ENCODE measurements around the gene PDE7B.
"Not testable (repeated sequence)": the region's sequence is repeated elsewhere in the genome, so short reads cannot be mapped to it uniquely, and the experiment has no call there.

The PDE7B gene

GRCh38 chr6:136073216-136073615, 221.7 kb downstream of the PDE7B start:
- no peak for DNase-seq (ENCODE audit: low read depth)

GRCh38 chr6:136076496-136076895, 225.0 kb downstream of the PDE7B start:
- DNase-seq (ENCODE audit: low read depth), result no peak

- no peak for DNase-seq (ENCODE audit: low read depth)
Observed at GRCh38 chr6:136077834-136078576, 226.5 kb downstream of the PDE7B start.

GRCh38 chr6:136079701-136080565, 228.4 kb downstream of the PDE7B start:
- DNase-seq (ENCODE audit: low read depth), result no peak

- no peak for DNase-seq (ENCODE audit: low read depth)
Observed at GRCh38 chr6:136083540-136083939, 232.0 kb downstream of the PDE7B start.

GRCh38 chr6:136084403-136084802, 232.9 kb downstream of the PDE7B start:
- DNase-seq (ENCODE audit: low read depth), result no peak

GRCh38 chr6:136085370-136086115, 234.0 kb downstream of the PDE7B start:
- no peak for DNase-seq (ENCODE audit: low read depth)

GRCh38 chr6:136086686-136087085, 235.2 kb downstream of the PDE7B start:
- no peak for DNase-seq (ENCODE audit: low read depth)

GRCh38 chr6:136087986-136088385, 236.5 kb downstream of the PDE7B start:
- no peak for DNase-seq (ENCODE audit: low read depth)

- no peak for DNase-seq (ENCODE audit: low read depth)
Observed at GRCh38 chr6:136088693-136089092, 237.2 kb downstream of the PDE7B start.

GRCh38 chr6:136089876-136090275, 238.4 kb downstream of the PDE7B start:
- DNase-seq (ENCODE audit: low read depth), result no peak

GRCh38 chr6:136090929-136091328, 239.4 kb downstream of the PDE7B start:
- DNase-seq (ENCODE audit: low read depth), result no peak

- DNase-seq (ENCODE audit: low read depth), result no peak
Observed at GRCh38 chr6:136092897-136093296, 241.4 kb downstream of the PDE7B start.

GRCh38 chr6:136093835-136094234, 242.3 kb downstream of the PDE7B start:
- DNase-seq (ENCODE audit: low read depth), result no peak

GRCh38 chr6:136094812-136095211, 243.3 kb downstream of the PDE7B start:
- DNase-seq (ENCODE audit: low read depth), result no peak

GRCh38 chr6:136095986-136096385, 244.5 kb downstream of the PDE7B start:
- no peak for DNase-seq (ENCODE audit: low read depth)

- DNase-seq (ENCODE audit: low read depth), result no peak
Observed at GRCh38 chr6:136102991-136103688, 251.6 kb downstream of the PDE7B start.

- DNase-seq (ENCODE audit: low read depth), result no peak
Observed at GRCh38 chr6:136103763-136104311, 252.3 kb downstream of the PDE7B start.

- no peak for DNase-seq (ENCODE audit: low read depth)
Observed at GRCh38 chr6:136104556-136104955, 253.1 kb downstream of the PDE7B start.

- not testable (repeated sequence) for DNase-seq (ENCODE audit: low read depth)
Observed at GRCh38 chr6:136105797-136106196, 254.3 kb downstream of the PDE7B start.

- no peak for DNase-seq (ENCODE audit: low read depth)
Observed at GRCh38 chr6:136108361-136108945, 257.0 kb downstream of the PDE7B start.
